Activated naive CD8-positive, alpha-beta T cell treated with anti-CD3 and anti-CD28 coated beads, Interleukin-2, amount 50 U/mL, for 24 hours (primary cell): ENCODE measurements around the gene TRANK1.
A peak's percentile ranks its signal among the peaks of the same experiment; 100 is the strongest.
"Not testable (repeated sequence)": the region's sequence is repeated elsewhere in the genome, so short reads cannot be mapped to it uniquely, and the experiment has no call there.

Experiments used
- ATAC-seq: fragments of 150-1000 bp; cut with Tn5 transposase; one replicate; pipeline ENCODE4 v1.10.0; 2021
- DNase-seq: peaks from one replicate; pipeline ENCODE4 v3.0.0; 2021
- H3K27ac Mint-ChIP-seq: one replicate; pipeline ENCODE4 v1.8.0; 2021; ENCODE audit warnings: mild to moderate bottlenecking, mixed read lengths
- H3K27me3 Mint-ChIP-seq: one replicate; pipeline ENCODE4 v1.8.0; 2021; ENCODE audit warnings: mixed read lengths
- H3K36me3 Mint-ChIP-seq: one replicate; pipeline ENCODE4 v1.8.0; 2021; ENCODE audit warnings: low read depth, mixed read lengths
- H3K4me1 Mint-ChIP-seq: one replicate; pipeline ENCODE4 v1.8.0; 2021; ENCODE audit warnings: mixed read lengths
- H3K4me3 Mint-ChIP-seq: one replicate; pipeline ENCODE4 v1.8.0; 2021; ENCODE audit warnings: mild to moderate bottlenecking, moderate library complexity, mixed read lengths
- H3K9me3 Mint-ChIP-seq: one replicate; pipeline ENCODE4 v1.8.0; 2021; ENCODE audit warnings: mixed read lengths

The TRANK1 gene

GRCh38 chr3:36895496-36896409 lies 49.1 kb downstream of the TRANK1 start:
- DNase-seq = no peak

GRCh38 chr3:36894914-36895313 lies 49.9 kb downstream of the TRANK1 start:
- Mint-ChIP-seq H3K27me3 (no peaks in the 10 kb centered on the region), H3K4me3 (no peak overlapping the region), H3K4me1 (peaks cover 63% of the 10 kb centered on the region), H3K9me3 (no peaks in the 10 kb centered on the region), H3K27ac (peak overlapping the region; percentile 63), H3K36me3 (peaks cover 32% of the 10 kb centered on the region)
- ATAC-seq = no peak
- no peak for DNase-seq

More at GRCh38 chr3:36895496-36896409, 49.1 kb downstream of the TRANK1 start:
- ATAC-seq = no peak
- H3K4me3 Mint-ChIP-seq = no peak overlapping the region
- peak overlapping the region; percentile 5 for H3K27ac Mint-ChIP-seq
- H3K9me3 Mint-ChIP-seq = no peaks in the 10 kb centered on the region
- peaks cover 30% of the 10 kb centered on the region for H3K36me3 Mint-ChIP-seq
- H3K27me3 Mint-ChIP-seq = no peaks in the 10 kb centered on the region
- H3K4me1 Mint-ChIP-seq = peaks cover 65% of the 10 kb centered on the region

- H3K36me3 Mint-ChIP-seq = peaks cover 27% of the 10 kb centered on the region
- ATAC-seq (no peak), DNase-seq (no peak)
- peak overlapping the region; percentile 76 for H3K27ac Mint-ChIP-seq
- H3K4me1 Mint-ChIP-seq = peaks cover 61% of the 10 kb centered on the region
- no peaks in the 10 kb centered on the region for H3K27me3 Mint-ChIP-seq
- H3K4me3 Mint-ChIP-seq = no peak overlapping the region
- no peaks in the 10 kb centered on the region for H3K9me3 Mint-ChIP-seq
These were observed 51.0 kb downstream of the TRANK1 start for GRCh38 chr3:36893826-36894225.

GRCh38 chr3:36893137-36893557 lies 51.7 kb downstream of the TRANK1 start:
- no peaks in the 10 kb centered on the region for H3K27me3 Mint-ChIP-seq
- H3K4me1 Mint-ChIP-seq = peaks cover 61% of the 10 kb centered on the region
- no peaks in the 10 kb centered on the region for H3K9me3 Mint-ChIP-seq
- DNase-seq (no peak), ATAC-seq (peak; percentile 51)
- no peak overlapping the region for H3K4me3 Mint-ChIP-seq
- H3K36me3 Mint-ChIP-seq = peaks cover 27% of the 10 kb centered on the region
- peak overlapping the region; percentile 76 for H3K27ac Mint-ChIP-seq

- no peaks in the 10 kb centered on the region for H3K9me3 Mint-ChIP-seq
- DNase-seq (no peak), ATAC-seq (no peak)
- no peak overlapping the region for H3K4me3 Mint-ChIP-seq
- peaks cover 26% of the 10 kb centered on the region for H3K36me3 Mint-ChIP-seq
- H3K27me3 Mint-ChIP-seq = no peaks in the 10 kb centered on the region
- H3K27ac Mint-ChIP-seq = peak overlapping the region; percentile 76
- peaks cover 58% of the 10 kb centered on the region for H3K4me1 Mint-ChIP-seq
These were observed 52.3 kb downstream of the TRANK1 start for GRCh38 chr3:36892457-36893136.

- Mint-ChIP-seq H3K27me3 (no peaks in the 10 kb centered on the region), H3K27ac (peak overlapping the region; percentile 44), H3K4me1 (peaks cover 55% of the 10 kb centered on the region), H3K9me3 (no peaks in the 10 kb centered on the region), H3K36me3 (peaks cover 23% of the 10 kb centered on the region), H3K4me3 (no peak overlapping the region)
- ATAC-seq = no peak
- DNase-seq = no peak
These were observed 53.1 kb downstream of the TRANK1 start for GRCh38 chr3:36891701-36892160.

- peaks cover 53% of the 10 kb centered on the region for H3K4me1 Mint-ChIP-seq
- H3K27me3 Mint-ChIP-seq, H3K9me3 Mint-ChIP-seq, H3K4me3 Mint-ChIP-seq, DNase-seq, ATAC-seq: not testable (repeated sequence)
- H3K36me3 Mint-ChIP-seq = peaks cover 22% of the 10 kb centered on the region
- H3K27ac Mint-ChIP-seq = peak overlapping the region; percentile 33
These were observed 53.8 kb downstream of the TRANK1 start for GRCh38 chr3:36891097-36891496.

- no peaks in the 10 kb centered on the region for H3K27me3 Mint-ChIP-seq
- ATAC-seq (no peak), DNase-seq (no peak)
- H3K27ac Mint-ChIP-seq = no peak overlapping the region
- H3K4me1 Mint-ChIP-seq = peaks cover 45% of the 10 kb centered on the region
- H3K9me3 Mint-ChIP-seq = no peaks in the 10 kb centered on the region
- peaks cover 17% of the 10 kb centered on the region for H3K36me3 Mint-ChIP-seq
- no peak overlapping the region for H3K4me3 Mint-ChIP-seq
These were observed 54.6 kb downstream of the TRANK1 start for GRCh38 chr3:36890261-36890660.

- DNase-seq (no peak), ATAC-seq (no peak)
- Mint-ChIP-seq H3K27ac (no peak overlapping the region), H3K36me3 (peaks cover 13% of the 10 kb centered on the region), H3K9me3 (no peaks in the 10 kb centered on the region), H3K27me3 (no peaks in the 10 kb centered on the region), H3K4me1 (peaks cover 31% of the 10 kb centered on the region), H3K4me3 (no peak overlapping the region)
These were observed 63.1 kb downstream of the TRANK1 start for GRCh38 chr3:36881735-36882134.

GRCh38 chr3:36879842-36880241 lies 65.0 kb downstream of the TRANK1 start:
- peaks cover 48% of the 10 kb centered on the region for H3K4me1 Mint-ChIP-seq
- not testable (repeated sequence) for H3K9me3 Mint-ChIP-seq, H3K4me3 Mint-ChIP-seq, H3K27me3 Mint-ChIP-seq, DNase-seq, H3K27ac Mint-ChIP-seq, ATAC-seq
- H3K36me3 Mint-ChIP-seq = peaks cover 13% of the 10 kb centered on the region

- no peaks in the 10 kb centered on the region for H3K27me3 Mint-ChIP-seq
- DNase-seq (no peak), ATAC-seq (peak; percentile 34)
- H3K36me3 Mint-ChIP-seq = peaks cover 8% of the 10 kb centered on the region
- H3K4me3 Mint-ChIP-seq = no peak overlapping the region
- no peaks in the 10 kb centered on the region for H3K9me3 Mint-ChIP-seq
- peak overlapping the region; percentile 14 for H3K27ac Mint-ChIP-seq
- H3K4me1 Mint-ChIP-seq = peaks cover 48% of the 10 kb centered on the region
These were observed 66.7 kb downstream of the TRANK1 start for GRCh38 chr3:36877930-36878685.

- peaks cover 3% of the 10 kb centered on the region for H3K36me3 Mint-ChIP-seq
- peak; percentile 91 for ATAC-seq
- DNase-seq = no peak
- no peaks in the 10 kb centered on the region for H3K27me3 Mint-ChIP-seq
- H3K27ac Mint-ChIP-seq = peak overlapping the region; percentile 58
- no peaks in the 10 kb centered on the region for H3K9me3 Mint-ChIP-seq
- peak overlapping the region; percentile 54 for H3K4me3 Mint-ChIP-seq
- peaks cover 44% of the 10 kb centered on the region for H3K4me1 Mint-ChIP-seq
These were observed 68.5 kb downstream of the TRANK1 start for GRCh38 chr3:36876181-36876936.

- ATAC-seq = no peak
- peaks cover 5% of the 10 kb centered on the region for H3K36me3 Mint-ChIP-seq
- H3K4me3 Mint-ChIP-seq = no peak overlapping the region
- peaks cover 43% of the 10 kb centered on the region for H3K4me1 Mint-ChIP-seq
- no peak for DNase-seq
- no peaks in the 10 kb centered on the region for H3K9me3 Mint-ChIP-seq
- H3K27ac Mint-ChIP-seq = no peak overlapping the region
- no peaks in the 10 kb centered on the region for H3K27me3 Mint-ChIP-seq
These were observed 69.5 kb downstream of the TRANK1 start for GRCh38 chr3:36875397-36875796.

- DNase-seq = no peak
- Mint-ChIP-seq H3K4me1 (peaks cover 39% of the 10 kb centered on the region), H3K4me3 (no peak overlapping the region), H3K27me3 (no peaks in the 10 kb centered on the region), H3K9me3 (no peaks in the 10 kb centered on the region), H3K27ac (no peak overlapping the region), H3K36me3 (peaks cover 6% of the 10 kb centered on the region)
- no peak for ATAC-seq
These were observed 70.4 kb downstream of the TRANK1 start for GRCh38 chr3:36874424-36874823.
